ENCODE measurements around the gene PIGL.
"Not testable (repeated sequence)": the region's sequence is repeated elsewhere in the genome, so short reads cannot be mapped to it uniquely, and the experiment has no call there.

PIGL gene

GRCh38 chr17:16217002-16217635 is at the start of gene PIGL:
Gene PIGL, plus strand, starts transcription at chr17:16217210. Its CDS starts 17 bp downstream, at chr17:16217227.
- peak; percentile 94 for DNase-seq

- DNase-seq, result no peak
Observed at GRCh38 chr17:16171613-16172012, 45.4 kb upstream of the PIGL start.

GRCh38 chr17:16178836-16179235 is 38.2 kb upstream of the PIGL start:
- no peak for DNase-seq

GRCh38 chr17:16181581-16181980 is 35.4 kb upstream of the PIGL start:
- DNase-seq, result no peak

GRCh38 chr17:16187642-16188041 is 29.4 kb upstream of the PIGL start:
- no peak for DNase-seq

- no peak for DNase-seq
Observed at GRCh38 chr17:16189791-16190348, 27.1 kb upstream of the PIGL start.

- DNase-seq, result no peak
Observed at GRCh38 chr17:16190703-16191360, 26.2 kb upstream of the PIGL start.

GRCh38 chr17:16191604-16192003 is 25.4 kb upstream of the PIGL start:
- DNase-seq, result no peak

- not testable (repeated sequence) for DNase-seq
Observed at GRCh38 chr17:16194307-16194835, 22.6 kb upstream of the PIGL start.

- no peak for DNase-seq
Observed at GRCh38 chr17:16197276-16197675, 19.7 kb upstream of the PIGL start.

GRCh38 chr17:16199093-16199492 is 17.9 kb upstream of the PIGL start:
- DNase-seq, result no peak

- not testable (repeated sequence) for DNase-seq
Observed at GRCh38 chr17:16201693-16202131, 15.3 kb upstream of the PIGL start.

GRCh38 chr17:16202554-16203500 is 14.2 kb upstream of the PIGL start:
- not testable (repeated sequence) for DNase-seq

GRCh38 chr17:16204763-16205162 is 12.2 kb upstream of the PIGL start:
- not testable (repeated sequence) for DNase-seq

GRCh38 chr17:16211590-16211989 is 5.4 kb upstream of the PIGL start:
- no peak for DNase-seq

- DNase-seq, result no peak
Observed at GRCh38 chr17:16212793-16213192, 4.2 kb upstream of the PIGL start.

GRCh38 chr17:16214190-16215001 is 2.6 kb upstream of the PIGL start:
- no peak for DNase-seq

GRCh38 chr17:16215002-16215272 is 2.1 kb upstream of the PIGL start:
- DNase-seq, result peak; percentile 61

GRCh38 chr17:16215273-16215964 is 1.6 kb upstream of the PIGL start, which contains the start of gene NCOR1:
Gene NCOR1, minus strand, starts transcription at chr17:16215534. Its CDS starts 20,965 bp downstream, at chr17:16194569.
- DNase-seq, result peak; percentile 91

GRCh38 chr17:16215965-16216316 is 1.1 kb upstream of the PIGL start:
- DNase-seq, result peak; percentile 63

GRCh38 chr17:16216341-16217001 is 539 bp upstream of the PIGL start:
- DNase-seq, result not testable (repeated sequence)

Measured in stimulated activated CD8-positive, alpha-beta memory T cell treated with anti-CD3 and anti-CD28 coated beads, Interleukin-4, amount 100 ng/mL, for 48 hours (primary cell).